Esophagus squamous epithelium (tissue), 4 donors: ENCODE measurements around the gene EGFR.

Source experiments
- POLR2A ChIP-seq, 4 donors: fragments of 450-650 bp; IDR thresholded peaks; one replicate each; pipeline ENCODE4 v1.6.1; 2017; ENCODE audit warnings: antibody characterized with exemption in 4 of 4, mild to moderate bottlenecking in 4 of 4, moderate library complexity in 3 of 4
- TF ChIP-seq, protein P1 (sequence below), 6 experiments: fragments of 450-650 bp in 4 of 6; fragments of 200-600 bp in 2 of 6; sonication (generic) in 2 of 6; IDR thresholded peaks; one replicate each; pipeline ENCODE4 v1.5.1; 2016 to 2019; ENCODE audit warnings: antibody characterized with exemption in 6 of 6, mild to moderate bottlenecking in 4 of 6, moderate library complexity in 4 of 6

DNA sequence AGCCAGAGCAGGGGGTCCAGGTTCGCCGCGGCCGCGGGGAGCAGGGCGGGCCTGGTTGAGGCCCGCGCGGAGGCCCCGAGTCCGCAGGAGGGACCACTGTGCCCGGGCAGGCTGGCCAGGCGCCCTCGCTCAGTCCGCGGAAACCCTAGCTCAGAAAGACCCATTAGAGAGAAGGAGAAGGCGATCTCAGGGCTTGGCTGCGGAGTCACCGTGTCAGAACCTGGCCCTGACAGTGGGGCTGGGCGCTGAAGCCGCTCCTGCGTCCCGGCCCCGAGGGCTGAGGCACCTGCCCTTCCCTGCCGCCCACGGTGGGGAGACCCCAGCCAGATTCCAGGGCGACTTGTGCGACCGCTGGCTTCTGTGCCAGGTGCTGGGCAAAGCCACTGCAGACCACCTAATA, 14.2 kb upstream of the EGFR start:
- TF ChIP-seq, protein P1, sequence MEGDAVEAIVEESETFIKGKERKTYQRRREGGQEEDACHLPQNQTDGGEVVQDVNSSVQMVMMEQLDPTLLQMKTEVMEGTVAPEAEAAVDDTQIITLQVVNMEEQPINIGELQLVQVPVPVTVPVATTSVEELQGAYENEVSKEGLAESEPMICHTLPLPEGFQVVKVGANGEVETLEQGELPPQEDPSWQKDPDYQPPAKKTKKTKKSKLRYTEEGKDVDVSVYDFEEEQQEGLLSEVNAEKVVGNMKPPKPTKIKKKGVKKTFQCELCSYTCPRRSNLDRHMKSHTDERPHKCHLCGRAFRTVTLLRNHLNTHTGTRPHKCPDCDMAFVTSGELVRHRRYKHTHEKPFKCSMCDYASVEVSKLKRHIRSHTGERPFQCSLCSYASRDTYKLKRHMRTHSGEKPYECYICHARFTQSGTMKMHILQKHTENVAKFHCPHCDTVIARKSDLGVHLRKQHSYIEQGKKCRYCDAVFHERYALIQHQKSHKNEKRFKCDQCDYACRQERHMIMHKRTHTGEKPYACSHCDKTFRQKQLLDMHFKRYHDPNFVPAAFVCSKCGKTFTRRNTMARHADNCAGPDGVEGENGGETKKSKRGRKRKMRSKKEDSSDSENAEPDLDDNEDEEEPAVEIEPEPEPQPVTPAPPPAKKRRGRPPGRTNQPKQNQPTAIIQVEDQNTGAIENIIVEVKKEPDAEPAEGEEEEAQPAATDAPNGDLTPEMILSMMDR (IDR thresholded peaks at IDR 0.05): no peak
- TF ChIP-seq POLR2A (IDR thresholded peaks at IDR 0.05): no peak
